ENCODE results near the gene NR2F1-AS1. TPM values are rescaled to one million over a fixed set of nuclear protein-coding genes. Genes with fewer than 3 reads are reported as not detected.

Gene NR2F1-AS1
- total and polyA plus RNA-seq, 9 donors: 1.7 to 4.4 (median 3.8) TPM

- H3K4me3 ChIP-seq (ENCODE audit: low read length): no peak overlapping the region
- H3K9me3 ChIP-seq (replicated peaks; ENCODE audit: control insufficient read depth, low read depth, low read length): no peaks in the 10 kb centered on the region
- peaks cover 6% of the 10 kb centered on the region for H3K4me1 ChIP-seq (ENCODE audit: control insufficient read depth, insufficient read depth, low read length)
- WGBS (ENCODE audit: insufficient coverage): 0% methylated on average over 5 of the region's 9 CpGs
- H3K27ac ChIP-seq (ENCODE audit: low read length): no peak overlapping the region
- H3K36me3 ChIP-seq (ENCODE audit: control insufficient read depth, insufficient read depth, low read length): no peaks in the 10 kb centered on the region
- peaks cover 39% of the 10 kb centered on the region for H3K27me3 ChIP-seq (ENCODE audit: control insufficient read depth, insufficient read depth, low read length)
- no peak for DNase-seq
Observed at GRCh38 chr5:93611273-93611975, 30.4 kb upstream of the NR2F1-AS1 start.

- Histone ChIP-seq H3K27ac (ENCODE audit: low read length) (no peak overlapping the region), H3K4me3 (ENCODE audit: low read length) (no peak overlapping the region), H3K36me3 (ENCODE audit: control insufficient read depth, insufficient read depth, low read length) (no peaks in the 10 kb centered on the region), H3K27me3 (ENCODE audit: control insufficient read depth, insufficient read depth, low read length) (peaks cover 44% of the 10 kb centered on the region), H3K4me1 (ENCODE audit: control insufficient read depth, insufficient read depth, low read length) (peaks cover 6% of the 10 kb centered on the region), H3K9me3 (replicated peaks; ENCODE audit: control insufficient read depth, low read depth, low read length) (no peaks in the 10 kb centered on the region)
- DNase-seq: no peak
- whole genome bisulfite sequencing (ENCODE audit: insufficient coverage): 4% methylated on average over 12 of the region's 17 CpGs
Observed at GRCh38 chr5:93610581-93611272, 29.7 kb upstream of the NR2F1-AS1 start.

- Histone ChIP-seq H3K27me3 (ENCODE audit: control insufficient read depth, insufficient read depth, low read length) (peaks cover 51% of the 10 kb centered on the region), H3K27ac (ENCODE audit: low read length) (no peak overlapping the region)
Observed at GRCh38 chr5:93609762-93610161, 28.7 kb upstream of the NR2F1-AS1 start.

GRCh38 chr5:93608855-93609254 lies 27.8 kb upstream of the NR2F1-AS1 start:
- H3K27me3 ChIP-seq (ENCODE audit: control insufficient read depth, insufficient read depth, low read length): peaks cover 60% of the 10 kb centered on the region
- WGBS (ENCODE audit: insufficient coverage): 0% methylated on average over 2 of the region's 4 CpGs
- H3K9me3 ChIP-seq (replicated peaks; ENCODE audit: control insufficient read depth, low read depth, low read length): no peaks in the 10 kb centered on the region
- H3K36me3 ChIP-seq (ENCODE audit: control insufficient read depth, insufficient read depth, low read length): no peaks in the 10 kb centered on the region
- no peak overlapping the region for H3K27ac ChIP-seq (ENCODE audit: low read length)
- no peak for DNase-seq
- H3K4me1 ChIP-seq (ENCODE audit: control insufficient read depth, insufficient read depth, low read length): peaks cover 10% of the 10 kb centered on the region
- no peak overlapping the region for H3K4me3 ChIP-seq (ENCODE audit: low read length)

More at GRCh38 chr5:93609762-93610161, 28.7 kb upstream of the NR2F1-AS1 start:
- WGBS (ENCODE audit: insufficient coverage): no CpG with 5 or more reads among the region's 7 CpGs
- no peaks in the 10 kb centered on the region for H3K36me3 ChIP-seq (ENCODE audit: control insufficient read depth, insufficient read depth, low read length)
- H3K9me3 ChIP-seq (replicated peaks; ENCODE audit: control insufficient read depth, low read depth, low read length): no peaks in the 10 kb centered on the region
- no peak overlapping the region for H3K4me3 ChIP-seq (ENCODE audit: low read length)
- no peak for DNase-seq
- peaks cover 6% of the 10 kb centered on the region for H3K4me1 ChIP-seq (ENCODE audit: control insufficient read depth, insufficient read depth, low read length)

GRCh38 chr5:93607367-93608258 lies 26.6 kb upstream of the NR2F1-AS1 start:
- no peaks in the 10 kb centered on the region for H3K36me3 ChIP-seq (ENCODE audit: control insufficient read depth, insufficient read depth, low read length)
- no peak overlapping the region for H3K4me3 ChIP-seq (ENCODE audit: low read length)
- 6% methylated on average over 15 of the region's 19 CpGs for WGBS (ENCODE audit: insufficient coverage)
- DNase-seq: peak; percentile 77
- peaks cover 68% of the 10 kb centered on the region for H3K27me3 ChIP-seq (ENCODE audit: control insufficient read depth, insufficient read depth, low read length)
- H3K9me3 ChIP-seq (replicated peaks; ENCODE audit: control insufficient read depth, low read depth, low read length): no peaks in the 10 kb centered on the region
- no peak overlapping the region for H3K27ac ChIP-seq (ENCODE audit: low read length)
- peaks cover 11% of the 10 kb centered on the region for H3K4me1 ChIP-seq (ENCODE audit: control insufficient read depth, insufficient read depth, low read length)

- Histone ChIP-seq H3K36me3 (ENCODE audit: control insufficient read depth, insufficient read depth, low read length) (no peaks in the 10 kb centered on the region), H3K27ac (ENCODE audit: low read length) (no peak overlapping the region), H3K27me3 (ENCODE audit: control insufficient read depth, insufficient read depth, low read length) (peaks cover 68% of the 10 kb centered on the region), H3K4me1 (ENCODE audit: control insufficient read depth, insufficient read depth, low read length) (peaks cover 9% of the 10 kb centered on the region), H3K9me3 (replicated peaks; ENCODE audit: control insufficient read depth, low read depth, low read length) (no peaks in the 10 kb centered on the region), H3K4me3 (ENCODE audit: low read length) (no peak overlapping the region)
- no peak for DNase-seq
Observed at GRCh38 chr5:93606382-93606752, 25.3 kb upstream of the NR2F1-AS1 start.

GRCh38 chr5:93604644-93605515 lies 23.9 kb upstream of the NR2F1-AS1 start:
- Histone ChIP-seq H3K27me3 (ENCODE audit: control insufficient read depth, insufficient read depth, low read length) (peaks cover 70% of the 10 kb centered on the region), H3K36me3 (ENCODE audit: control insufficient read depth, insufficient read depth, low read length) (no peaks in the 10 kb centered on the region), H3K4me1 (ENCODE audit: control insufficient read depth, insufficient read depth, low read length) (peaks cover 9% of the 10 kb centered on the region), H3K9me3 (replicated peaks; ENCODE audit: control insufficient read depth, low read depth, low read length) (no peaks in the 10 kb centered on the region), H3K4me3 (ENCODE audit: low read length) (no peak overlapping the region), H3K27ac (ENCODE audit: low read length) (no peak overlapping the region)
- DNase-seq: no peak
- no CpG with 5 or more reads among the region's 10 CpGs for WGBS (ENCODE audit: insufficient coverage)

GRCh38 chr5:93603793-93604643 lies 23.0 kb upstream of the NR2F1-AS1 start:
- no peak overlapping the region for H3K27ac ChIP-seq (ENCODE audit: low read length)
- no peak overlapping the region for H3K4me3 ChIP-seq (ENCODE audit: low read length)
- no peaks in the 10 kb centered on the region for H3K36me3 ChIP-seq (ENCODE audit: control insufficient read depth, insufficient read depth, low read length)
- H3K27me3 ChIP-seq (ENCODE audit: control insufficient read depth, insufficient read depth, low read length): peaks cover 73% of the 10 kb centered on the region
- H3K4me1 ChIP-seq (ENCODE audit: control insufficient read depth, insufficient read depth, low read length): peaks cover 9% of the 10 kb centered on the region
- DNase-seq: peak; percentile 54
- WGBS (ENCODE audit: insufficient coverage): 2% methylated on average over 40 of the region's 58 CpGs
- no peaks in the 10 kb centered on the region for H3K9me3 ChIP-seq (replicated peaks; ENCODE audit: control insufficient read depth, low read depth, low read length)

All from muscle of leg (tissue), 11 donors.